CD4-positive, alpha-beta T cell treated with Interferon alpha-2 for 1 hour (primary cell): Measurements from ENCODE around the gene RNLS.

ENCODE experiments used
- DNase-seq, 2 donors: peaks; one replicate each; pipeline ENCODE4 v3.0.0-alpha.2; 2020 to 2022

Gene RNLS

DNA sequence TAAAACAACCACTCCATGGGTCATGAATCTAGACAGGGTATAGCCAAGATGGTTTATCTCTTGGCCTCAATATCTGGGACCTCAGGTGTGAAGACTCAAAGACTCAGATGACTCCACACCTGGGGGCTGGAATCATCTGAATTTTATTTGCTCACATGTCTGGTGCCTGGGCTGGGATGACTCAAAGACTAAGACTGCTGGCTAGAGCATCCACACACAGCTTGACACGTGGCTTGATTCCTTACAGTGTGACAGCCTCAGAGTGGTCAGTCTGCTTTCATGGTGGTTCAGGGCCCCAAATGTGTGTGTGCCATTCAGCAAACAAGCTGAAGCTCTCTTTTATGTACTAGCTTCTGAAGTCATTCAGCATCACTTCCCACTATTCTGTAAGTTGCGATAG lies 333.7 kb downstream of the RNLS start:
- no peak for DNase-seq

DNA sequence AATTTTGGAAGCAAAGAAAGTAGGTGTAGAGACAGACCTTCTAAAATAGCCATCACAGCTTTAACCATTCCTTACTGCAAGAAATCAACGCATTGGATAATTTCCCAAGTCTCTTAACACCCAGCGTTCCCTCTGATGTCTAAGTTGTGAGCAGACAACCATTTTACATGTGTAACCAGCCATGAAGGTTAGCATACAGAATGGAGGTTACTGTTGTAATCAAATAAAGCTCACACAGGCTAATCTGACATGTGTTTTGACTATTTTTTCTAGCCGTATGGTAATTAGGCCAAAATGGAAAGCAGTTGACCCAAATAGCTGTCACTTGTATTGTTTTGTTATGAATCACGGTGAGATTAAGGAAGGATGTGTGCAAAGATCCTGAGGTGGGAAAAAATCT lies 336.4 kb downstream of the RNLS start:
- no peak for DNase-seq

DNA sequence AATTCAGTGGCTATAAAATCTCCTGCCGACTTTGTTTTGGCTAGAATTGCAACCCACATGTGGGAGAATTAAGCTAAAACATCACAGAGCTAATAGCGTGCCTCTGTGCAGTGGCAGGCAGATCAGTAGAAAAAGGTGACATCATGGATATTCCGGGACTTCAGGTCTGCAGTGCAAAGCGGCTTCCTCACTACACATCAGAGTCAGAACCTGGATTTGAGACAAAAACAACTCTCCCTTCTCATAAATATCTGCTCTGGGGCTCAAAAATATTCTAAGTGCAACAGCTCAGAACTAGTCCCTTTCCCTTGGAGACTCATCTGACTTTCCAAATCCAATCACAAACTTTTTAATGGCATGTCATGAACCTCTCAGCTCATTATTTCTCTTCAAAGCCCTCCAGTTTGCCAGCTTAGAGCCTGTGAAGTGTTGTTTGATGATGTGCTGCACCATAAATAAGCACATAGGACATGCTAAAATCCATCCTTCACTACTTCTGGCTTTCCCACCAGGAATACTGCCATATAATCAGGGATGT lies 337.1 kb downstream of the RNLS start:
- no peak for DNase-seq

DNA sequence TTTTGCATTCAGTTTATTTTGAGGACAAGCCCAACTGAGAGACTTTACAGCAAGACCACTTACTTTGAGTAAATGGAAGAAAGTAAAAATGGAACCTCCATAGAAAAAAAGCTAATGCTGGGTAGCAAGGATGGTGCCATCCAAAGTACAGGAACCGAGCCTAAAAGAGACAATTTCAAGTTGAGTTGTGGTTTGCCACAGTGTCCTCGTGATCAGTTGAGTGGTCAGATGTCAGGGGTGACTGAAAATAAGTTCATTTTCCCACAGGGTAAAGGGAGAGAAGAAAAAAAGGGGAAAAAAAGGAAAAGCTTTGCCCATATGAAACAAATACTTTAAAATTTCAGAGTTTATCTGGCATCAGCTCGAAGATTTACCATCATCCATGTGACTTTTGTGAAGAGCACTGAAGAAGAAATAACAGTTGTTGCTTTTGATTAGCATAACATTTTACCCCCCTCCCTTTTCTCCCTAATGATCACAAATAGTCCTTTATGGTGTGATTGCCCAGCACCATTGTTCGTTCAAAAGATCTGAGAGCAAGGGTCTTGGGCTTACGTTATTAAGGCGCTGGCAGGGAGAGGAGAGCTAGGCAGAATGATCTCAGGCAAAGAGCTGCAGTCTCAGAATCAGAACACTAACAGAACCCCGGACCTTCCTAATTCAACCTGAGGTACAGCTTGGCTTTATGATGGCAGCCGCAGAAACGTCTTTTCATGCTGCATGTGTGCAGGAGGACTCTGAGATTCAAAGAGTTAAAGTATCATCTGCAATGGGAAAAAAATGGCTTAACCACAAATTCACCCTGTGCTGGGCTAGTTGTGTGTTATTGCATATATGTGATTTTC lies 338.1 kb downstream of the RNLS start:
- no peak for DNase-seq

DNA sequence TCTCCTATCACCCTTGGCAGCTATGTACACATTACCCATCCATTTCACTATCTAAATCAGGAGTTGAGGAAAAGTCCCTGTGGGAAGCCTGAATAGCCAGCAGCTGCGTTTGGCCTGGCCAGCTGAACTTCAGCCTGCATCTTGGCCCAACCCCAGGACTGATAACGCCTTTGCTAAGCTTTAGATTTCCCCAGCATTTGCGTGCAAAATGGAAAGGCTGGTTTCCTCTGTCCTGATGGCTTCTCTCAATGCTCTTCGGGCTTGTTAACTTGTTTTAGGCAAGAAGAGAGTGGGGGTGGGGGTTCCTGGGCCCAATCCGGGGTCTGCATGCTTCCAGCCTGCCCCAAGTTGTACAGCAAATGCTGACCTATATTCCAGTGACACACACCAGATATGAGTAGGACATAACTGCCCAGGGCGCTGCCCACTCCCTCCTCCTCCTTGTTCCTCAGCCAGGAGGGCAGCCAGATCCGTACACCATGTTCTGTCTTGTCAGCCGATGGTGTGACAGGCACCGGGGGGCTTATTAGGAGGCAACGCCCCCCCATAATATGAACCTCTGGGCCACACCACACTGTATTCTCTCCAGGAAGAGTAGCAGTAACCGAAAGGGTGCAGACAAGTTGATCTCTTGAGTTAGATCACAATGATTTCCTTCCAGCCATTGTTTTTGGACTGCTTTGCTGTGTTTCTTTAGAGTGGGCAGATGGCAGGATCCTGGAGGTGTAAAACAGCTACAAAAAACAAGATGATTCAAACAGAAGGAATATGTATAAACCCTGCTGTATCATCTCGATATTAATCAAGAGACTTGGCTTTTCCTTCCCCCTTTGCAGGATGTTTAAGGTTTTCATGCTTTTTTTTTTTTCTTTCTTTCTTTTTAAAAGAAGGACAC lies 339.0 kb downstream of the RNLS start:
- no peak for DNase-seq

DNA sequence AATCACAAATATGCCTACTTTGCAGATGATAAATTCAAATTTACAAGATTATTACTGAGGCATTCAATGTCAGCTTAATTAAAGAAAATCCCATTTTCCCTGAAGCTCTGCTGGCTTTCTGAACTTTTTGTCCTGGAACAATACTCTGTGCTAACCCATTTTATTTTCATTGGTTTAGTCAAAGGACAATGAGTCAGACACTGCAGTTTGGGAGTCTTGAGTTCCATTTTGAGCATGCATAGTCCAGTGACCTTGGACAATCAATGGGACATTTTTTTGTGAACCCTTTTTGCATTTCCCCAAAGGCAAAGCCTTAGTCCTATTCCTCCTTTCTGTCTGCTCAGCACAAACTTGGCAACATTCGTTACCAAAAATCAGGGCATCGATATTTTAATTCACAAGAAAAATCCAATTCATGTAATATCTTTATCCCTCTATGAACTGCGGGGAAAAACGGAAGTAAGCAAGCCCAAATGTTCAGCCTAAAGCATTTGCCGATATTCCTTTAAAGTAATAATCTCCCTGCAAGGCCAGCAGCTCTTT lies 339.8 kb downstream of the RNLS start:
- DNase-seq, result no peak

DNA sequence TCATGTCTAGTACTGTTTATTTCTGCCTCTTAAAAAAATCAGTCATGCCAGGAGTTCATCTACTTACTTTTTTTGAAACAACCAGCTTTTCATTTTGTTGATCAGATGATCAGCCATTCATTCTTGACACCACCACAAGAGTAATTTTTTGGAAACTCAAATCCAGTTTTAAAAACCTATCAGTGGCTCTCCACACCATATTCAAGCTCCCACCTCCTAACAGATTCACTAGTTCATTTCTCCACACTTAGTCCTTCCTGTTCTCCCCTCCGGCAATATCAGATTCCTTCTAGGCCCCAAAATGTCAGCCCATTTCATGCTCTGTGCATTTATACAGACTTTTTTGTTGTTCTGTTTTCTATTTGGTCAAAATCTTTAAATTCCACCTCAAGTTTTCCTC lies 341.6 kb downstream of the RNLS start:
- no peak for DNase-seq

DNA sequence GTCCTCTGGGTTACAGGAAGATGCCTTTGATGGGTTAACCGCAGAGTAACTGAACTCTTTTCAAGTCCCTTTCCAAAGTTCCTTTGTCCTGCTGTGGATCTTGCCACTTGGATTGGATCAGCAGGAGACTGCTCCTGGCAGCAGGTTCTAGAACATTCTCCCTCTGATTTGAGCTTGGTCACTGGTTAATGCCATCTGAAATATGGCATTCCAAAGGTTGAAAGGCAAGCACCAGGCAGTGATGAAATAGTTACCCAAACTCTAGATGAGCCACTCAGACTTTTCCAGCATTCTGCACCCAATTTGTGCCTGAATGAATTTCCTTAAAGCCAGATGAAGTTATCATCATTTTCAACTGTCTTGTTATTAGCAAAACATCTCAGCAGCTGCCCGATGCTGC lies 343.9 kb downstream of the RNLS start:
- no peak for DNase-seq

DNA sequence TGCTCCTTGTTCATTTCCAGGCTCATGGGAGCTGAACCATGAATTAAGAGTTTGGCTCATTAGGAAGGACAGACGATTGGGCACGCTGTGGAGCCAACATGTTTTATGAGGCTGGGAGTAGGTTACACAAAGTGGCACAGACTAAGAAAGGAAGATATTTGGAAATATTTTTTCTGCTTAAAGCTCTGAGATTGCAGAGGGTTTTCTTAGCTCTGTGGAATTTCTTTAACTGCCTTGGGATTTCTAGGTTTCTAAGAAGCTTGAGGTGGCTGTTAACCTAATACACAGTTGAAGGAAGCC lies 344.6 kb downstream of the RNLS start:
- DNase-seq, result no peak

DNA sequence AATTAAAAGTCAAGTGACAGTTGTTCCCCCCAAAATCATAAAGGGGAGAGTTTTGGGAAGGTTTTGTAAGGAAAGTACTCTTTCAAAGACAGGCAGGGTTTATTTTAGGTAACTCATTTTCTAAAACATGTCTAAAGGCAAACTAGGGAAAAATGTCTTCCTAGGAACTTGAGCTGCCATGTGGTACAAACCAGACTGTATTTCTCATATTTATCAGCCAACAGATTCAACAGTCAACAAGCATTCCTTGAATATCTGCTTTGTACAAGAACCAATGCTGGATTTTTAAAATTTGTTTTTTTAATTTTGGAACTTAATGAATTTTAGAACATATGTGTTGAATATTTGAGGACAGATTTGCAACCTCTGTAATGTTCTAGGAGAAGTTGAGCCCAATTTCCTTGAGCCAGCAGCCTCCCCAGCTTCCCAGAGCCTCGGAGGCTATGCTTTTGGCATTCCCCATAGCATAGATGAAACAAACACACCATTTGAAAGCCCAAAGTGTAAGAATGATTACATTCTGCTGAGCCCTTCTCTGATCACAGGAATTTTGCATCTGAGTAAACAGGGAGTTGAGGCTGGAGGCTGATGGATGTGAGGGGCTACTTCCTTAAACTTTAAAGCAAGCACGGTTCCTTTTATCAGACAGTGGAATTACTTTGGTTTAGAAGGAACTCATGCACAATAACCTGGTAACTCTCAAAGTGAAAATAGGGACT lies 345.1 kb downstream of the RNLS start:
- DNase-seq, result no peak

DNA sequence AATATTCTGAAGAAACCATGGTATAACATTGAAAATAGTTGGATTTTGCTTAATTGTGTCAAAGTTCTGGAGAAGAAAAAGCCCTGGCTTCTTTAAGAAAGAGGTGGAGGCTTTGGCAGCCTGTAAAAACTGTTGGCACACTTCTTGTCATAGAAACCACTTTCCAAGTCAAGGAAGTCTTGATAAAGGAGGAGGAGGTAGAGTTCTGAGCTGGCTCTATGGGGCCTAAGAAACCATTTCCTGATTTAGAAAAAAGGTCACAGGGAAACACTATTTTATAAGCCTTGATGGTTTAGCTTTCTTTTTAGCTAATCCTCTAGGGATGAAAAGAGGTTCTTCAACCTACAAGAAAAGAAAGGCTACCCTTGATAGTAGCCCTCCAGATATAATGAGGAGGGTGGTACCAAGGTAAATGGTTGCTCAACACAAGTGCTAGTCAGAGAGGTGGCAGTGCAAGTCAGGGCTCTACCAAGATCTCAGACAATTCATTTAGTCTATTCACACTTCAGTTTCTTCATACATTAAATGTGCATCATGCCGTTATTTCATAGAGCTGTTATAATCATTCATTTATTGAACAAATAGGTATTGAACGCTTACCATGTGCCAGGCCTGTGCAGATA lies 346.9 kb downstream of the RNLS start:
- DNase-seq, result no peak

DNA sequence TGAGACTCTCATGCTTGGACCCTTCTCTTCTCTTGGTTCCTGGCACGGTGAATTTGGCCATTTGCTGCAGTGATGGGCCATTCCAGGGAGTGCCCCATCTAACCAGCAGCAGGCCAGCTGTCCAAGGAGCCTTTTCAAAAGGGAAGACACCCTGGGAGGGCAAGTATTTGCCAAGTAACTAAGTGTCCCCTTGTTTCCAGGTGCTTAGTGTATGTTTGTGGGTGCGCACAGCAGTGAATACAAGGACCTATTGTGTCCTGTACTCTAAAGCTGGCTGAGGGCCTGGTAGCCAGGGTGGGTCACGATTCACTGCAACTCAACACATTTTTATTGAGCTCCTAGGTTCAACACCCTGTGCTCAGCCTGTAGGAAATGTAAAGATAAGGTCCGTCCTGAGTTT lies 348.8 kb downstream of the RNLS start:
- no peak for DNase-seq

DNA sequence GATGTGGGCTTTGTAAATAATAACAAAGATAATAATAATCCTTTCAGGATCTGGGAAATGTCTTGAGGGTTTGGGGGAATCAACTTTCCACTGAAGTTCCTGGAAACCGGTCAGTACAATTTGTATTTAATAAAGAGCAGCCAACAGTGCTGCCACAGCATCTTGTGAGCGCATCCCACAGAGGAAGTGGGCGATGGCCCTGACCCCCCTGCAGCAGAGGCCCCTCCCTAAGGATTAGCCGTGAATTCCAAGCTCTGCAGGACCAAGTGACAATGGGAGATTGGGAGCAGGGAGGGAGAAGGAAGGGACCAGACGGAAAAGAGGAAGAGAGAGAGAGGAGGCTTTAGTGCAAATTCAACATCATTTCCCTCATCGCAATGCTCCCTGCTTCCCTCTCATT lies 349.2 kb downstream of the RNLS start:
- DNase-seq, result no peak

DNA sequence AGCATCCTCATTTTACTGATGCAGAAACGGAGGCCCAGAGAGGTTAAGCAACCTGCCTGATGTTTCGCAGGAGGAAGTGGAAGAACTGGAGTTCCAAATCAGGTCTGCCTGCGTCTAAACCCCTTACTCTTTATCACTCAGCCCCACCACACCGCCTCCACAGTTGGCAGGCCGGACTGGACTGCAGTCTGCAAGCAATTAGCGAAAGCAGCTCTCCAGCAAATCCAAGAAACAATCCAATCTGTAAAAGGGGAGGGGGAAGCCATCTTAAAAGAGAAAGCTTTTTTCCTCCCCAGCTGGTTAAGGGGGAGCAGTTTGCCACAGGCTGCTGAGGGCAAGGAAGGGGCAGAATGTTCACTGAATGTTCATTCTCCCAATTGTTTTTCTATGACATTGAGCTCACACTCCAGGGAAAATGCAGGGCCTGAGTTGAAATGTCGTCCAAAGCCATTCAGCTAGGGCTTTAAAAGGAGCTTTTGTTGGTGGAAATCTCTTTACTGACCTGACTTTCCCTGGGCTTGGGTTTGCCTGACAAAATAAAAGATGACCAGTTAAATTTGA lies 350.1 kb downstream of the RNLS start:
- DNase-seq, result no peak

DNA sequence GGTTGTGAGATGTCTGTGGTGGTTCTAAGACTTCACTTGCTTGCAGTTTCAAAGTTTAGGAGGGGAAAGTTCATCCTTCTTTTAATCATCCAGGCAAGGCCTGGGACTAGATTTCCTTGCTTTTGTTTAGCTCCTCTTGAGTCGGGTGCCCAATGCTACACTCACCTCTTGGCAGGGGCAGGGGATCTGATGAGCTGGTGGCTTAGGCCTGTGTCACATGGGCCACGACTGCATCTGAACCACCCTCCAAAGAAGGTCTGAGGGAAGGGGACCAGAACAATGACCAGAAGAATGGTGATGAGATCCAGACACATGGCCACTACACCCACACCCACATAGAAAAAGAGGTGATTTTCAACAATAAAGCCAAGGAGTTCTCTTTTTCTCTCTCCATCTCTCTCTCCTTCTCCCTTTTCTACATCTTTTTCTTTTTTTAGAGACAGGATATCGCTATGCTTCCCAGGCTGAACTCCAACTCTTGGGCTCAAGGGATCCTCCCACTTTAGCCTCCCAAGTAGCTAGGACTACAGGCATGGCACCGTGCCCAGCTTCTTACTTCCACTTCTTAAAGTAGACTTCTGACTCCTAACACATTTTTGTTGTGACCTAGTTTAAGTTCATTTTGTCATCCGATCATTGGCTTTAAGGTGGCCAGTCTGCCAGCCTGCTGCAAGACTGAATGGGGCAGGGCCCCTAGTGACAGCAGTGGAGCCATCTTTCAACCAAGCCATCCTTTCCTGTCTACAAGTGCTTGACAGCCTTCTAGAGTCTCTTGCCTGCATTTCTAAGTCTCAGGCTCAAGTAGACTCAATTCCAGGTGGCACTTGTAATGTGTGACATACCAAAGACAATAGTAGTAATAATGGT lies 350.9 kb downstream of the RNLS start:
- DNase-seq, result no peak

DNA sequence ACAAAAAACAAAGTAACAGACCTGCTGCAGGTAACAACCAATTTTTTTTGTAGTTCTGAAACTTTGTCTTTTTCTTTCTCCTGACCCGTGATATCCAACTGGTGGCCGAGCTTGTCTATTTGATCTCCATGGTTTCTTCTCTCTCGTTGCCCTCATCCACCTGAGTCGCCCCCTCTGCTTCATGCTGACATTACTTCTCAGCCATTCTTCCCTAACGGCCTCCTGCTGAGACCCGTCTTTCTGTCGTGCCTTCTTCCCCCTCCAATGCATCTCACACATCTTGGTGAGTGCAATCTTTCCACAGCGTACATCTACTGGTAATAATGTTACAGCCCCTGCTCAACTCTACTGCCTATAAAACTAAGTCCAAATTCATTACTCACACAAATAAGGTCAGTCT lies 352.9 kb downstream of the RNLS start:
- DNase-seq, result no peak

DNA sequence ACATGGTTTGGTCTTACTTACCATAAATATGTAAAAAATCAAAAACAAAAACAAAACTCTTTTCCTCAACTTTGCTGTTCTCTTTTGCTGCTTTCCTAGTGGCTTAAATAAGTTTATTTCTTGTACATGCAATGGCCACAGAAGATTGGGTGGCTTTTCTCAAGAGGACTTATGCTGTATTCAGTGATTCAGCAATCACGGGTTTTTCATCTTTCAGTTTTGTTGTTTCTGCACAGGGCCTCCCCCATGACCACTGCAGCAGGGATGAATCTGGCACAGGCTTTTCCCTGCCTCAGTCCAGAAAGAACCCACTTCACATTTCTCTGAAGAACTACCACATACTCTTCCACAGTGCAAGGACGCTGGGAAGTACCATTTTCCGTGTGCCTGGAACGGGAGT lies 355.0 kb downstream of the RNLS start:
- no peak for DNase-seq

DNA sequence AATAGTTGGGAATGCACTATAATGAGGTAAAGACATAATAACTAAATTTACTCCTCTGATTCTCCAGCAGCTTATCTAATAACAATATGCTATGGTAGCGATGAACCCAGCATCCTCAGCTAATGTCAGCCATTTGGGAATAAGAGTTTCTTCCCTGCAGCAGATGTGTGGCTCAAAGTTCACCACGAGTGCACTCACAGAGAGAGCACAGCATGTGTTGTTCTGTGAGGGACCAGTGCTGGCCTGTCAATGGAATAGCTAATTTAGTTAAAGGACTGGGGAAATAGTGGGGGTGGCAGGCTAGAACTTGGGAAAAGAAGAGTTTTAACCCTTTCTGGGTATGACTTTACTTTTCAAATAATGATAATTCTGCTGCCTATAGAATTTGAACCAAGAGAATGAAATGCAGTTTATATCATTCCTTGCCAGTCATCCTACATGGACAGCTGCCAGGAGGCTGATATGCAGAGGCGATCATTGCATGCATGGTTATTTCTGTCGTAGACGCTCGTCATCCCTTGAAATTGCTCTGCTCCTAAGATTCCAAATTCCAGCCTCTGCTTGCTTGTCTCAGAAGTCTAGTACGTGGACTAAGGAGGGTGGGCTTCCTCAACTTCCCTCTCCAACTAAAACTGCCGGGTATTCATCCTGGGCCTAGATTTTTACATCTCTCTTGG lies 355.6 kb downstream of the RNLS start:
- DNase-seq, result no peak

DNA sequence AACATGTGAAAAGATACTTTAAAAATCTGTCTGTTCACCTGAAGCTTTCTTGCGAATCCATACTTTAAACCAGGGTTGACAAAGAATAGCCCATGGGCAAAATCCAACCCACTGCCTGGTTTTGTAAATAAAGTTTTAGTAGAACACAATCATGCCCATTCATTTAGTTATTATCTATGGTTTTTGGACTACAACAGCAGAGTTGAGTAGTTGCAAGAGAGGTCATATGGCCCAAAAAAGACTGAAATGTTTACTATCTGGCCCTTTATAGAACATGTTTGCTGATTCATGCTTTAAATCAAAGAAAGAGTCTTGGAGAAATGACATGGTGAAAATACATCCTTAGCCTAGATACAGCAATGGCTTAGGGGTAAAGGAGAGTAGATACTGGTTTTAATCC lies 356.2 kb downstream of the RNLS start:
- DNase-seq, result no peak

DNA sequence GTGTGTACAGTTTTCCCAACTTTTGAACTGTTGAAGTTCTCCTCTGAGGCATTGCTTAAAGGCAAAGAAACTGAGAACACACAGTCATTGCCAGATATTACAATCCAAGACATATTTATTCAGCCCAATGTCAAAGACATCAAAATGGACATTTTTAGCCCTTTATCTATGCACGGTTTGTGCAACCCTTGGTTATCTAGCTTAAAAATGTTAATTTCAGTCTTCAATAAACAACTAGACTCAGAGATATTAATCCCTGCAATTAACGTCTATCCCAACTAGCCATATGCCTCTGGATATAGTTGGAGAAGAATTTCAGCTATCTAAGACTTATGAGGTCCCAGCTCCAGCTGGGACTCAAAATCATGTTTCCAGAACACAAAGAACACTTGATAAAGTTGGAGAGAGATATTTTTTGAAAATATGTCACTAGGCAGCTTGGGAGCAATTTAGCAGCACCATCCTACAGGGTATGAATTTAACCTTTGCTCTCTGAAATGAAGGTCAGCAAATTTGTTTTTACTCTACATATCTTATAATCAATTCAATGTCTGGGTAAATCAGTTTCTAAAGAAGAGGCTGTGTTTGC lies 357.0 kb downstream of the RNLS start:
- no peak for DNase-seq
